H1 (cell line): Measurements from ENCODE around the gene HSPBAP1. TPM values are rescaled to one million over a fixed set of nuclear protein-coding genes. Genes with fewer than 3 reads are reported as not detected.

Experiments used
- CTCF ChIA-PET: fragments of 300-600 bp; sonication (Branson Sonifier 250); formaldehyde crosslinking; loops from one replicate; lab custom pipeline; 2021; ENCODE audit not compliant: partially characterized antibody; lab: Charles Lee
- POLR2A ChIA-PET: fragments of 300-600 bp; sonication (Branson Sonifier 250); formaldehyde crosslinking; loops from one replicate; lab custom pipeline; 2021; ENCODE audit warnings: inconsistent platforms; ENCODE audit not compliant: partially characterized antibody; lab: Charles Lee
- DNase-seq, 2 experiments: peaks; one replicate each; pipeline versions ENCODE4 v3.0.0 to v3.0.0-alpha.2; 2010 to 2022; ENCODE audit warnings: low spot score in 2 of 2, low read depth in 1 of 2, mixed read lengths in 1 of 2
- FAIRE-seq: peaks from 2 replicates; lab custom pipeline; 2011; peaks lifted over from hg19 to GRCh38; lab: Jason Lieb, UNC
- H2AFZ ChIP-seq: 2 replicates; pipeline ENCODE4 v1.8.1; 2012; ENCODE audit warnings: low read length, inconsistent platforms
- H2AK5ac ChIP-seq: 2 replicates; pipeline ENCODE4 v1.6.1; 2013; ENCODE audit warnings: low read depth, low read length
- H2BK120ac ChIP-seq: replicated peaks from 2 replicates; pipeline ENCODE3; 2013; ENCODE audit warnings: low read depth, low read length, inconsistent platforms
- H2BK12ac ChIP-seq: 2 replicates; pipeline ENCODE4 v1.6.1; 2013; ENCODE audit warnings: low read depth, low read length
- H2BK15ac ChIP-seq: 2 replicates; pipeline ENCODE4 v1.6.1; 2013; ENCODE audit warnings: low read length
- H2BK20ac ChIP-seq: 2 replicates; pipeline ENCODE4 v1.6.1; 2013; ENCODE audit warnings: low read length
- H2BK5ac ChIP-seq: 2 replicates; pipeline ENCODE4 v1.6.1; 2013; ENCODE audit warnings: low read depth, low read length
- H3K14ac ChIP-seq: 2 replicates; pipeline ENCODE4 v1.6.1; 2013; ENCODE audit warnings: inconsistent platforms; ENCODE audit not compliant: insufficient read length
- H3K18ac ChIP-seq: 2 replicates; pipeline ENCODE4 v1.6.1; 2013; ENCODE audit warnings: low read length; ENCODE audit errors: extremely low read depth
- H3K23ac ChIP-seq: 2 replicates; pipeline ENCODE4 v1.6.1; 2013; ENCODE audit warnings: inconsistent platforms; ENCODE audit not compliant: insufficient read length
- H3K23me2 ChIP-seq: 2 replicates; pipeline ENCODE4 v1.6.1; 2013; ENCODE audit warnings: low read depth, low read length
- H3K27ac ChIP-seq: 2 replicates; pipeline ENCODE4 v1.6.1; 2011; ENCODE audit warnings: low read depth, low read length, inconsistent platforms
- H3K27me3 ChIP-seq, 4 experiments: replicated peaks in 1 of 4; 1 replicate in 1 of 4; 2 replicates in 3 of 4; pipeline versions ENCODE4 v1.6.1 to v1.8.1; 2011 to 2013; ENCODE audit warnings: low read length in 3 of 4, mild to moderate bottlenecking in 3 of 4, inconsistent platforms in 2 of 4, mixed read lengths in 2 of 4, moderate library complexity in 1 of 4; ENCODE audit not compliant: control insufficient read depth in 3 of 4, insufficient read depth in 3 of 4; ENCODE audit errors: extremely low read depth in 1 of 4
- H3K36me3 ChIP-seq, 4 experiments: 2 replicates each; pipeline versions ENCODE4 v1.6.1 to v1.8.1; 2011 to 2013; ENCODE audit warnings: mild to moderate bottlenecking in 4 of 4, low read length in 3 of 4, moderate library complexity in 2 of 4, control low read depth in 1 of 4, inconsistent platforms in 1 of 4; ENCODE audit not compliant: insufficient read depth in 4 of 4, control insufficient read depth in 2 of 4
- H3K4ac ChIP-seq: replicated peaks from 2 replicates; pipeline ENCODE3; 2013; ENCODE audit warnings: low read length, low read depth, mixed read lengths, inconsistent platforms; ENCODE audit not compliant: insufficient read length
- H3K4me1 ChIP-seq, 4 experiments: replicated peaks in 1 of 4; 1 replicate in 1 of 4; 2 replicates in 3 of 4; pipeline versions ENCODE4 v1.6.1 to v1.8.1; 2011 to 2013; ENCODE audit warnings: low read length in 3 of 4, inconsistent platforms in 2 of 4, mixed read lengths in 1 of 4; ENCODE audit not compliant: insufficient read depth in 4 of 4, control insufficient read depth in 3 of 4
- H3K4me2 ChIP-seq, 2 experiments: 2 replicates each; pipeline versions ENCODE4 v1.6.1 to v1.8.1; 2011 to 2013; ENCODE audit warnings: low read depth in 2 of 2, low read length in 2 of 2, control low read depth in 1 of 2, inconsistent platforms in 1 of 2, mild to moderate bottlenecking in 1 of 2; ENCODE audit not compliant: insufficient read depth in 1 of 2
- H3K4me3 ChIP-seq, 4 experiments: fragments of 200-600, 300-600 bp in 1 of 4; sonication (generic), shearing (Covaris generic), sonication (Bioruptor Twin) in 1 of 4; 2 replicates each; pipeline versions ENCODE4 v1.5.1 to v1.8.1; 2011 to 2016; ENCODE audit warnings: low read length in 4 of 4, low read depth in 3 of 4, control low read depth in 2 of 4, inconsistent platforms in 2 of 4, mild to moderate bottlenecking in 2 of 4, mixed read lengths in 1 of 4, moderate library complexity in 1 of 4; ENCODE audit not compliant: insufficient read depth in 2 of 4; ENCODE audit errors: extremely low read depth in 1 of 4
- H3K56ac ChIP-seq: replicated peaks from 2 replicates; pipeline ENCODE3; 2013; ENCODE audit warnings: low read depth, mild to moderate bottlenecking, mixed read lengths, low read length, inconsistent platforms; ENCODE audit not compliant: insufficient read length
- H3K79me1 ChIP-seq: 2 replicates; pipeline ENCODE4 v1.6.1; 2013; ENCODE audit warnings: low read depth, low read length, control low read depth
- H3K79me2 ChIP-seq, 2 experiments: 2 replicates each; pipeline versions ENCODE4 v1.6.1 to v1.8.1; 2012 to 2013; ENCODE audit warnings: low read length in 2 of 2, mild to moderate bottlenecking in 2 of 2, inconsistent platforms in 1 of 2; ENCODE audit not compliant: insufficient read depth in 2 of 2, control insufficient read depth in 1 of 2
- H3K9ac ChIP-seq, 4 experiments: replicated peaks in 1 of 4; 1 replicate in 1 of 4; 2 replicates in 3 of 4; pipeline versions ENCODE4 v1.6.1 to v1.8.1; 2011 to 2013; ENCODE audit warnings: low read depth in 3 of 4, low read length in 3 of 4, control low read depth in 2 of 4, mild to moderate bottlenecking in 2 of 4, moderate library complexity in 2 of 4, inconsistent platforms in 1 of 4; ENCODE audit errors: extremely low read depth in 1 of 4
- H3K9me3 ChIP-seq, 2 experiments: 2 replicates each; pipeline versions ENCODE4 v1.6.1 to v1.8.1; 2012 to 2013; ENCODE audit warnings: mild to moderate bottlenecking in 2 of 2, moderate library complexity in 2 of 2, control low read depth in 1 of 2, inconsistent platforms in 1 of 2, low read depth in 1 of 2, low read length in 1 of 2, mixed read lengths in 1 of 2; ENCODE audit not compliant: insufficient read depth in 2 of 2
- H4K20me1 ChIP-seq, 2 experiments: replicated peaks in 1 of 2; 2 replicates each; pipeline versions ENCODE3 to v1.8.1; 2011 to 2013; ENCODE audit warnings: inconsistent platforms in 2 of 2, low read length in 2 of 2, mild to moderate bottlenecking in 1 of 2; ENCODE audit not compliant: insufficient read depth in 2 of 2, control insufficient read depth in 1 of 2
- H4K5ac ChIP-seq: 2 replicates; pipeline ENCODE4 v1.6.1; 2013; ENCODE audit warnings: low read length, low read depth, mixed read lengths, inconsistent platforms; ENCODE audit not compliant: insufficient read length
- H4K8ac ChIP-seq: 2 replicates; pipeline ENCODE4 v1.8.0; 2013; ENCODE audit warnings: mild to moderate bottlenecking, moderate library complexity, low read length, inconsistent platforms; ENCODE audit not compliant: insufficient read depth; ENCODE audit errors: extremely low read depth
- H4K91ac ChIP-seq: replicated peaks from 2 replicates; pipeline ENCODE3; 2013; ENCODE audit warnings: low read length, mixed read lengths, inconsistent platforms; ENCODE audit not compliant: insufficient read length
- CTCF ChIP-seq, 3 experiments: IDR thresholded peaks; 1 replicate in 2 of 3; 2 replicates in 1 of 3; pipeline versions ENCODE4 v1.5.1 to v1.6.1; 2011; ENCODE audit warnings: low read length in 3 of 3, mild to moderate bottlenecking in 3 of 3, inconsistent platforms in 2 of 3, low read depth in 1 of 3, moderate library complexity in 1 of 3; ENCODE audit not compliant: insufficient read depth in 1 of 3; ENCODE audit errors: control extremely low read depth in 1 of 3
- EGR1 ChIP-seq: IDR thresholded peaks from 2 replicates; pipeline ENCODE4 v1.6.1; 2011; ENCODE audit warnings: low read depth, low read length, borderline replicate concordance
- EP300 ChIP-seq, 2 experiments: IDR thresholded peaks; 1 replicate in 1 of 2; 2 replicates in 1 of 2; pipeline ENCODE4 v1.6.1; 2011 to 2012; ENCODE audit warnings: low read depth in 2 of 2, low read length in 2 of 2, mild to moderate bottlenecking in 2 of 2, borderline replicate concordance in 1 of 2, inconsistent platforms in 1 of 2, moderate library complexity in 1 of 2
- MAX ChIP-seq: IDR thresholded peaks from 2 replicates; pipeline ENCODE4 v1.6.1; 2012; ENCODE audit warnings: inconsistent platforms
- SAP30 ChIP-seq: fragments of 300-600 bp; sonication (generic); IDR thresholded peaks from 2 replicates; pipeline ENCODE4 v1.7.1; 2012; ENCODE audit warnings: low read length, moderate library complexity, mild to moderate bottlenecking, inconsistent platforms; ENCODE audit not compliant: insufficient read depth, insufficient replicate concordance
- TAF1 ChIP-seq: IDR thresholded peaks from 2 replicates; pipeline ENCODE4 v1.6.1; 2011; ENCODE audit warnings: mild to moderate bottlenecking, low read depth, low read length
- TEAD4 ChIP-seq: IDR thresholded peaks from 2 replicates; pipeline ENCODE4 v1.6.1; 2012; ENCODE audit warnings: low read depth, low read length, inconsistent platforms, mixed read lengths
- YY1 ChIP-seq: IDR thresholded peaks from 2 replicates; pipeline ENCODE4 v1.6.1; 2011; ENCODE audit warnings: low read depth, mild to moderate bottlenecking, low read length
- ZNF274 ChIP-seq: IDR thresholded peaks from 2 replicates; pipeline ENCODE4 v1.7.0; 2012; ENCODE audit warnings: low read length, borderline replicate concordance; ENCODE audit errors: extremely low read depth
- WGBS, 2 experiments: shearing (Covaris generic) in 1 of 2; methylation state at CpG; one replicate each; pipeline versions ENCODE4 v1.1.6 to v1.1.7; 2013 to 2015; ENCODE audit warnings: low lambda C conversion rate in 2 of 2, mixed read lengths in 2 of 2, inconsistent platforms in 1 of 2, low coverage in 1 of 2, missing lambda C conversion rate in 1 of 2; ENCODE audit not compliant: insufficient replicate concordance in 2 of 2, insufficient coverage in 1 of 2, insufficient read length in 1 of 2; ENCODE audit errors: extremely low coverage in 1 of 2, missing lambda C conversion rate in 1 of 2; 5-methylcytosine and 5-hydroxymethylcytosine counted together
- polyA plus RNA-seq, 7 experiments: library from polyadenylated mRNA; depleted of rRNA in 3 of 7; stranded (reverse) in 5 of 7; unstranded in 2 of 7; fragments of >200 nt in 5 of 7; fragments of 200-250 nt in 2 of 7; gene quantifications; 1 replicate in 5 of 7; 2 replicates in 1 of 7; 4 replicates in 1 of 7; pipeline versions ENCODE4 v1.2.1 to v1.2.3, GENCODE V29; 2011 to 2013; ENCODE audit warnings: missing spikeins in 2 of 7, mixed read lengths in 2 of 7
- total RNA-seq: library from RNA; stranded (reverse); fragmentation: NEBNext Ultra II Directional; extraction: Animal tissue kit (Norgen Biotek cat#: 25700); gene quantifications from 2 replicates; pipeline ENCODE4 v1.2.1, GENCODE V29; 2021
- TF ChIP-seq, protein P1 (sequence below): IDR thresholded peaks from 2 replicates; pipeline ENCODE4 v1.6.1; 2011; ENCODE audit warnings: low read depth, mild to moderate bottlenecking, low read length; ENCODE audit not compliant: insufficient read depth

HSPBAP1 gene
- total and polyA plus RNA-seq, 2 of the 8 experiments (the other 6 are each of a cell fraction or from before 2014, with no cell fraction given), result 7.5 to 8.3 TPM

DNA sequence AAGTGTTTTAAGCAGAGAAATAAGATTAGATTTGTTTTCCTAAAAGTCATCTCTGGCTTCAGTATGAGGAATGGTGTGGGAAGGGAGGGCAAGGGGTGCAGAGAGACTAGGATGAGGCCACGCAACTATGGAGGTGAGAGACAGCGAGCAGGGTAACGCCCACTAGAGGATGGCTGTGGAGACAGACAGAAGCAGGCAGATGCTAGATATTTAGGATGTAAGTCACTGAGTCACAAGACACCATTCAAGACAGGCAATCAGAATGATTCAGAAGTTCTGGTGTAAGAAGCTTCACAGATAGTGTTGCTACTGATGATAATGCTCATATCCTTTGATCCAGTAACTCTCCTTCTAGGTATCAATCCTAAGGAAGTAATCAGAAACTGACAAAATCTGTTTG, 19.1 kb downstream of the HSPBAP1 start:
- H3K4me3 ChIP-seq, result no peak overlapping the region
- H2BK120ac ChIP-seq, result no peak overlapping the region
- H3K23ac ChIP-seq, result no peak overlapping the region
- H3K4ac ChIP-seq, result no peak overlapping the region
- no peak overlapping the region for H2BK15ac ChIP-seq
- ChIA-PET CTCF (interaction anchor here (0.6 to 1.9 kb wide), 10 partner anchors 12 to 344 kb away, joined by 3 to 8 read pairs (median 4); no protein-coding TSS in a partner anchor), POLR2A (interaction anchor here (0.8 to 1.3 kb wide), 3 partner anchors 12 to 19 kb away, joined by 3 to 5 read pairs (median 3); partner anchors contain the start of gene HSPBAP1)
- H4K8ac ChIP-seq, result no peak overlapping the region
- H3K4me1 ChIP-seq, result peaks cover 0 to 4% (median under 1%) of the 10 kb centered on the region in 4 experiments; a peak in 2 of 7 replicates
- no peak overlapping the region for H3K9ac ChIP-seq
- H3K4me2 ChIP-seq, result no peak overlapping the region
- no peaks in the 10 kb centered on the region for H3K79me1 ChIP-seq
- no peaks in the 10 kb centered on the region; the same call in 1 of the 2 replicates for H3K23me2 ChIP-seq
- H3K9me3 ChIP-seq, result no peaks in the 10 kb centered on the region
- DNase-seq (no peak), FAIRE-seq (peak; percentile 24)
- 64% methylated on average over 3 of the region's 3 CpGs; no CpG with 5 or more reads in 1 of the 2 experiments for WGBS, 2 experiments
- no peaks in the 10 kb centered on the region; a peak in 2 of 8 replicates for H3K36me3 ChIP-seq
- H2BK20ac ChIP-seq, result no peak overlapping the region
- H3K27me3 ChIP-seq, result no peaks in the 10 kb centered on the region
- no peak overlapping the region for H4K91ac ChIP-seq
- no peak overlapping the region for H3K56ac ChIP-seq
- no peak overlapping the region for H3K14ac ChIP-seq
- no peak overlapping the region for H2AFZ ChIP-seq
- no peak overlapping the region for H3K27ac ChIP-seq
- H3K18ac ChIP-seq, result no peak overlapping the region
- H2BK5ac ChIP-seq, result no peak overlapping the region
- no peaks in the 10 kb centered on the region for H4K20me1 ChIP-seq
- H3K79me2 ChIP-seq, result no peaks in the 10 kb centered on the region
- H2BK12ac ChIP-seq, result no peak overlapping the region
- no peak overlapping the region for H2AK5ac ChIP-seq
- H4K5ac ChIP-seq, result no peak overlapping the region
- TF ChIP-seq MAX, result no peak
- TF ChIP-seq TEAD4, result no peak
- no peak for TF ChIP-seq ZNF274
- TF ChIP-seq TAF1, result no peak
- TF ChIP-seq EGR1, result no peak
- TF ChIP-seq YY1, result no peak
- no peak for TF ChIP-seq SAP30
- TF ChIP-seq EP300 (IDR thresholded peaks at IDR 0.05; ENCODE audit: borderline replicate concordance in 1 of 2, low read depth in 2 of 2, low read length in 2 of 2), result no peak
- TF ChIP-seq, protein P1, sequence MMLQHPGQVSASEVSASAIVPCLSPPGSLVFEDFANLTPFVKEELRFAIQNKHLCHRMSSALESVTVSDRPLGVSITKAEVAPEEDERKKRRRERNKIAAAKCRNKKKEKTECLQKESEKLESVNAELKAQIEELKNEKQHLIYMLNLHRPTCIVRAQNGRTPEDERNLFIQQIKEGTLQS, result no peak
- TF ChIP-seq CTCF (IDR thresholded peaks at IDR 0.05; ENCODE audit: control extremely low read depth in 1 of 3, insufficient read depth in 1 of 3, low read depth in 1 of 3, low read length in 3 of 3), result peak; percentile 15 to 62 (median 57); a peak in 3 of 4 replicates
